Neutrophil (primary cell): ENCODE results near the gene NEUROG1.

Experiments
- H3K27ac ChIP-seq: fragments of 200-600 bp; sonication (generic); 2 replicates; pipeline ENCODE4 v1.5.1; 2016; ENCODE audit warnings: mild to moderate bottlenecking, moderate library complexity
- H3K27me3 ChIP-seq: fragments of 200-600 bp; sonication (generic); 2 replicates; pipeline ENCODE4 v1.6.0; 2016; ENCODE audit warnings: mild to moderate bottlenecking
- H3K36me3 ChIP-seq: fragments of 200-600 bp; sonication (generic); 2 replicates; pipeline ENCODE4 v1.5.1; 2017
- H3K4me1 ChIP-seq, 2 experiments: fragments of 200-600 bp in 1 of 2; sonication (generic) in 1 of 2; 1 replicate in 1 of 2; 2 replicates in 1 of 2; pipeline versions ENCODE4 v1.5.1 to v1.6.1; 2013 to 2016; ENCODE audit warnings: low read depth in 1 of 2, low read length in 1 of 2, mild to moderate bottlenecking in 1 of 2, moderate library complexity in 1 of 2; ENCODE audit not compliant: control insufficient read depth in 1 of 2, insufficient read depth in 1 of 2
- H3K4me3 ChIP-seq, 2 experiments: fragments of 200-600 bp in 1 of 2; sonication (generic) in 1 of 2; 1 replicate in 1 of 2; 2 replicates in 1 of 2; pipeline ENCODE4 v1.5.1; 2013 to 2016; ENCODE audit warnings: low read depth in 1 of 2, low read length in 1 of 2, mild to moderate bottlenecking in 1 of 2, moderate library complexity in 1 of 2
- H3K9me3 ChIP-seq: fragments of 200-600 bp; sonication (generic); 2 replicates; pipeline ENCODE4 v1.5.1; 2016
- CTCF ChIP-seq: fragments of 200-600 bp; sonication (generic); IDR thresholded peaks from 2 replicates; pipeline ENCODE4 v1.5.1; 2016; ENCODE audit warnings: antibody characterized with exemption

NEUROG1 gene

GRCh38 chr5:135567661-135568060 is 31.9 kb upstream of the NEUROG1 start:
- no peak overlapping the region for H3K27ac ChIP-seq
- H3K9me3 ChIP-seq: no peaks in the 10 kb centered on the region
- H3K4me1 ChIP-seq: no peaks in the 10 kb centered on the region
- H3K36me3 ChIP-seq: no peaks in the 10 kb centered on the region
- TF ChIP-seq CTCF: no peak
- H3K27me3 ChIP-seq: peaks cover 42% of the 10 kb centered on the region
- H3K4me3 ChIP-seq: no peak overlapping the region

GRCh38 chr5:135566422-135567400 is 30.9 kb upstream of the NEUROG1 start:
- Histone ChIP-seq H3K9me3 (no peaks in the 10 kb centered on the region), H3K27ac (no peak overlapping the region), H3K36me3 (no peaks in the 10 kb centered on the region), H3K4me1 (no peaks in the 10 kb centered on the region), H3K27me3 (peaks cover 40% of the 10 kb centered on the region), H3K4me3 (no peak overlapping the region)
- no peak for TF ChIP-seq CTCF

GRCh38 chr5:135565725-135566421 is 30.1 kb upstream of the NEUROG1 start:
- no peaks in the 10 kb centered on the region for H3K36me3 ChIP-seq
- H3K9me3 ChIP-seq: no peaks in the 10 kb centered on the region
- no peak overlapping the region for H3K27ac ChIP-seq
- no peak overlapping the region for H3K4me3 ChIP-seq
- H3K4me1 ChIP-seq: no peaks in the 10 kb centered on the region
- peak; percentile 36 for TF ChIP-seq CTCF
- H3K27me3 ChIP-seq: peaks cover 37% of the 10 kb centered on the region

GRCh38 chr5:135565266-135565665 is 29.5 kb upstream of the NEUROG1 start:
- peaks cover 37% of the 10 kb centered on the region for H3K27me3 ChIP-seq
- no peak overlapping the region for H3K4me3 ChIP-seq
- H3K9me3 ChIP-seq: no peaks in the 10 kb centered on the region
- no peak overlapping the region for H3K27ac ChIP-seq
- no peaks in the 10 kb centered on the region for H3K36me3 ChIP-seq
- no peak for TF ChIP-seq CTCF
- no peaks in the 10 kb centered on the region for H3K4me1 ChIP-seq

- H3K27me3 ChIP-seq: peaks cover 40% of the 10 kb centered on the region
- no peak for TF ChIP-seq CTCF
- H3K9me3 ChIP-seq: no peaks in the 10 kb centered on the region
- no peaks in the 10 kb centered on the region for H3K36me3 ChIP-seq
- no peaks in the 10 kb centered on the region for H3K4me1 ChIP-seq
- no peak overlapping the region for H3K27ac ChIP-seq
- H3K4me3 ChIP-seq: no peak overlapping the region
Measured at GRCh38 chr5:135564331-135564730, 28.6 kb upstream of the NEUROG1 start.
